Measurements from ENCODE around the gene CCNJL.

The CCNJL gene

GRCh38 chr5:160221082-160221481, 91.3 kb downstream of the CCNJL start:
- DNase-seq (ENCODE audit: low read depth), result no peak

DNA sequence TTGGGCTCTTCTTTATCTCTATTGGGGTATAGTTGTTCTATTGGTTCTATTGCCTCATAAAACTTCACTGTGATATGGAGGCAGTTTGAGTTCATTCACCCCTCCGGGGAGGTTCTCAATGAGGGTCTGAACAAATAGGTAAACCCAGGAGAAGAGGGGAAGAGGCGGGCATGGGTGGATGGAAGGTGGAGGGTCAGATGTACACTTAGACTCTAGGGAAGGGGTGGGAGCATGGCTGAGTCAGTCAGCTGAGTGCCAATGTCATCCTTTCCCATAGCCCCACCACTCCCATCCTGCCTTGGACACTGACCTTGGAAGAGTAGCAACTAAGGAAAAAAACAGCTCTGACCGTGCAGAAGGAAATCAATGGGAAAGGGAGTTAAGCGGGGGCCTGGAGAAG, 93.0 kb downstream of the CCNJL start:
- DNase-seq (ENCODE audit: low read depth), result no peak

DNA sequence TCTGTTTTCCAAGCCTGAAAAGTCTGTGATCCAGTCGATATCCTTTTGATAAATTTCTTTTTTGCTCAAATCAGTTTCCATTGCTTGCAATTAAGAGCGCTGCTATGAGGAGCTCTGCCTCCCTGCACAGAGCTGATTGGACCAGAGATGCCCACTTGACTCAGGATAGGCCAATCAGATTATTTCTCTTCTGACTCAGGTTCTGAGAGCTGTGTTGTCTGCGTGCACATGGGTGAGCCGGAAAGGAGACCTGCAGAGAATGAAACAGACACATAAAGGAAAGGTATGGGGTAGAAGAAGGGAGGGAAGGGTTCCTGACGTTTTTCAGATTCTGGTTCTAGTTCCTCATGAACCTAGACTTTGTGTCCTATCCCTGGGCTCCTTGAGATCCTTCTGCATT, 98.8 kb downstream of the CCNJL start:
- no peak for DNase-seq (ENCODE audit: low read depth)

DNA sequence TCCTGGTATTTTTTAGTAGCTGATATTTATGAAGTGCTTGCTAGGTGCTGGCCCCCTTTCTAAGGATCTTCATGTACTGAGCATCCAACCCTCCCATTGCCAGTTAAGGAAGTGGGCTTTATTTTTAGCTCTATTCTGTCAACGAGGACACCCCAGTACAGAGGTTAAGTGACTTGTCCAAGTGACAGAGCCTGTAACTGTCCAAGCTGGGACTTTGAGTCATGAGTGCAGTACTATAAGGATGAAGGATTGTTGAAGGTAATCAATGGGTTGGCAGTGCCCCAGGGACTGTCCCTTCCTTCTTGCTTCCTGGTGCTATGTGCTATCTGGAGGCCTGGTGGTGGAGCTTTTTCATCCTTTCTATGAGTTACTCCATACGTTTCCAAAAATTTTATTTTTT, 101.0 kb downstream of the CCNJL start:
- DNase-seq (ENCODE audit: low read depth), result no peak

DNA sequence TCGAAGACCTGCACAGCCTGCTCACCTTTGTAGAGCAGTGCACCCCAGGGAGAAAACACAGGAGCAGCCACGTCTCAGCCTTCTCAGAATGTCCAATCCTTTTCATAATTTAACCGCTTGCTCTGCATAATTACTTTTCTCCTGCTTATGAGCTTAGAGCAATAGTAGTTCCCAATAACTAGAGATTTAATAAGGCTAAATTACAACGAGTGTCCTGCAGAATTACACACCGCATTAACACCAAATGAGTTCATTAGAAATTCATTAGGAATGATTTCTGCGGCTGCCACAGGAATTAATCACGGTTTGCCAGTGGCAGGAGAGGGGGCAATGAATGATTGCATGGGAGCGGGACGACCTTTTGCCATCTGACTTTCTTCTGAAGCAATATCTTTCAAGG, 101.8 kb downstream of the CCNJL start:
- DNase-seq (ENCODE audit: low read depth), result no peak

DNA sequence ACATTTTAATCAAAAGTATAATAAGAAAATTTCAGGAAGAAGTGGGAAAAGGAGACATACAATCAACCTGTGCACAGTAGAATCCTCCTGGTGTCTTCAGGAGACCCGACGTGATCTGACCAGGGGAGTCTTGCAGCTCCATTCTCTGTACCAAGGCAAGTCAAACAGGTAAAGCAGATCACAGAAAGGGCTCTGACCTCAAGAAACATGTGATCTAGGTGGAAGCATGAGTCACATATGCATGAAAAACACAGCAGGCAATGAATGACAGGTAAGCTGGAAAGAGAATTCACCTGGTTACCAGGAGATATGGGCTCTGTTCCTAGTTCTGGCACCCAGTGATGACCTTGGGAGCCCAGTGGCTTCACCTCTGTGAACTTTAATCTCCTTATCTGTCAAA, 102.4 kb downstream of the CCNJL start:
- no peak for DNase-seq (ENCODE audit: low read depth)

DNA sequence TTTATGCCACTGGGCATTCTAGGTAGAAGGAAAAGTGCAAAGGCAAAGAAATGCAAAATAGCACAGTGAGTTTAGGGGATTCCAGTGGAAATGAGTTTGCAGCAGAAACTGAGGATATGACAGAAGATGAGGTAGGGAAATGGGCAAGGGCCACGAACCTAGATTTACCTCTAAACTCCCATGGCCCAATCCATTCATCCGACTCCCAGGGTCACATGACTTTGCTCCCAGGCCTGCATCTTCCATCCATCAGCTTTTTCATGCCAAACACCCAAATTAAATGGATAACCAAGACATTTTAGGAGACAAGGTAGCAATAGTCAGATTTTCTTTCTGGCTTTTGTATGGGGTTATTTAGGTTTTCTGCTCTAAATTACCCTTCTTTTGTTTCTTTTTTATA, 105.3 kb downstream of the CCNJL start:
- no peak for DNase-seq (ENCODE audit: low read depth)
